ENCODE measurements around the gene SPNS2.

DNA sequence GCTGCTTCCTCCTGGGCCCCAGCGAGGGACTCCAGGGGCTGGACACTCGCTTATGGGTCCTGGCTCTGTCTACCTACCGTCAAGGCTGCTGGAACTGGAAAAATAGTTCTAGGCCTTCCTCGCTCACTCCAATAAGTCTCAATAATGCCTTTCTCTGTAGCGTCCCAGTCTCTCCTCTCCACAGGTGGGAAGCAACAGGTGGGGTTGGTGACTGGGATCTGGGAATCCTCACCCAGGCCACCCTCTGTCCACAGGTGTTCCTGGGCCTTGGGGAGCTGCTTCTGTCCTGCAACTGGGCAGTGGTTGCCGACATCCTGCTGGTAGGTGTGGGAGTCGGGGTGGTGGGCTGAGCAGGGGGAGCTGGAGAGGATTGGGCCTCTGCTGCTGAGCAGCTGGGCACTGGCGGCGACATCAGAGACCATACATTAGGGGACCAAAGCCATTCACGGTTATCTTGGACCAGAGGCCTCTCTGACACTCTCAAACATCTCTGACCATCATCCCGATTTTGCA is 20.3 kb upstream of the SPNS2 start:
- TF ChIP-seq CTCF (IDR thresholded peaks at IDR 0.05; ENCODE audit: poor library complexity, severe bottlenecking) (no peak), SMC3 (conservative IDR thresholded peaks at IDR 0.05; ENCODE audit: poor library complexity) (no peak), POLR2AphosphoS5 (IDR thresholded peaks at IDR 0.05) (no peak), EP300 (conservative IDR thresholded peaks at IDR 0.05; ENCODE audit: poor library complexity, severe bottlenecking) (no peak), REST (IDR thresholded peaks at IDR 0.05; ENCODE audit: borderline replicate concordance) (no peak)
